SK-N-SH treated with all-trans-retinoic acid at 6 μM for 48 hours (cell line): Measurements from ENCODE around the gene GET4.

Experiments
- ATAC-seq: fragments of 200-7000 bp; cut with Tn5 transposase; 3 replicates; pipeline ENCODE4 v1.9.1; 2020; ENCODE audit warnings: mild to moderate bottlenecking, moderate library complexity
- ARNTL ChIP-seq: fragments of 450-650 bp; formaldehyde crosslinking; IDR thresholded peaks from 2 replicates; pipeline ENCODE4 v1.5.0; 2020; ENCODE audit warnings: low read depth, mild to moderate bottlenecking, moderate library complexity, borderline replicate concordance
- BACH2 ChIP-seq: fragments of 250-450 bp; sonication (Bioruptor Pico); IDR thresholded peaks from 2 replicates; pipeline ENCODE4 v1.9.0; 2021; ENCODE audit warnings: mild to moderate bottlenecking, borderline replicate concordance
- CREB5 ChIP-seq: fragments of 250-450 bp; sonication (Bioruptor Pico); IDR thresholded peaks from 2 replicates; pipeline ENCODE4 v1.5.1; 2020; ENCODE audit warnings: low read depth, mild to moderate bottlenecking, moderate library complexity
- ESRRG ChIP-seq: fragments of 250-450 bp; sonication (Bioruptor Pico); IDR thresholded peaks from 2 replicates; pipeline ENCODE4 v1.6.1; 2021; ENCODE audit warnings: mild to moderate bottlenecking
- GLIS3 ChIP-seq: fragments of 250-450 bp; sonication (Bioruptor Pico); IDR thresholded peaks from 2 replicates; pipeline ENCODE4 v1.5.0; 2020; ENCODE audit warnings: mild to moderate bottlenecking, moderate library complexity
- ISL1 ChIP-seq: fragments of 250-450 bp; sonication (Bioruptor Pico); IDR thresholded peaks from 2 replicates; pipeline ENCODE4 v2.1.2; 2022; ENCODE audit warnings: mild to moderate bottlenecking, moderate library complexity
- OSR1 ChIP-seq: fragments of 250-450 bp; sonication (Bioruptor Pico); IDR thresholded peaks from 2 replicates; pipeline ENCODE4 v1.8.0; 2022; ENCODE audit warnings: moderate library complexity, mild to moderate bottlenecking, inconsistent platforms
- PATZ1 ChIP-seq: fragments of 250-450 bp; sonication (Bioruptor Pico); IDR thresholded peaks from 2 replicates; pipeline ENCODE4 v1.8.0; 2020; ENCODE audit warnings: mild to moderate bottlenecking, moderate library complexity, borderline replicate concordance
- POU6F1 ChIP-seq: fragments of 250-450 bp; sonication (Bioruptor Pico); IDR thresholded peaks from 2 replicates; pipeline ENCODE4 v1.8.0; 2021; ENCODE audit warnings: low read depth, mild to moderate bottlenecking, moderate library complexity, borderline replicate concordance
- PPARA ChIP-seq: fragments of 250-450 bp; sonication (Bioruptor Pico); IDR thresholded peaks from 2 replicates; pipeline ENCODE4 v1.5.0; 2020; ENCODE audit warnings: mild to moderate bottlenecking, borderline replicate concordance
- RARB ChIP-seq: fragments of 250-450 bp; sonication (Bioruptor Pico); IDR thresholded peaks from 2 replicates; pipeline ENCODE4 v1.8.0; 2021; ENCODE audit warnings: mild to moderate bottlenecking, moderate library complexity
- SNAI2 ChIP-seq: fragments of 250-450 bp; sonication (Bioruptor Pico); IDR thresholded peaks from 2 replicates; pipeline ENCODE4 v1.5.0; 2020; ENCODE audit warnings: mild to moderate bottlenecking, moderate library complexity
- TCF4 ChIP-seq: fragments of 250-450 bp; sonication (Bioruptor Pico); IDR thresholded peaks from 2 replicates; pipeline ENCODE4 v1.8.0; 2021; ENCODE audit warnings: mild to moderate bottlenecking, moderate library complexity, borderline replicate concordance
- TOX ChIP-seq: fragments of 250-450 bp; sonication (Bioruptor Pico); IDR thresholded peaks from 2 replicates; pipeline ENCODE4 v1.8.0; 2021; ENCODE audit warnings: mild to moderate bottlenecking, moderate library complexity, borderline replicate concordance
- ZFP3 ChIP-seq: fragments of 250-450 bp; sonication (Bioruptor Pico); IDR thresholded peaks from 2 replicates; pipeline ENCODE4 v1.5.0; 2020; ENCODE audit warnings: mild to moderate bottlenecking, moderate library complexity
- ZFP30 ChIP-seq: fragments of 450-650 bp; formaldehyde crosslinking; IDR thresholded peaks from 2 replicates; pipeline ENCODE4 v1.5.0; 2022; ENCODE audit warnings: mild to moderate bottlenecking, moderate library complexity
- ZNF565 ChIP-seq: fragments of 450-650 bp; formaldehyde crosslinking; conservative IDR thresholded peaks from 2 replicates; pipeline ENCODE4 v1.5.0; 2020; ENCODE audit warnings: low read depth, mild to moderate bottlenecking, moderate library complexity
- ZNF70 ChIP-seq: fragments of 450-650 bp; formaldehyde crosslinking; IDR thresholded peaks from 2 replicates; pipeline ENCODE4 v1.5.0; 2020; ENCODE audit warnings: mild to moderate bottlenecking, moderate library complexity
- ZNF8 ChIP-seq: fragments of 450-650 bp; formaldehyde crosslinking; IDR thresholded peaks from 2 replicates; pipeline ENCODE4 v1.5.0; 2020; ENCODE audit warnings: mild to moderate bottlenecking, moderate library complexity
- TF ChIP-seq, protein P1 (sequence below): fragments of 250-450 bp; sonication (Bioruptor Pico); IDR thresholded peaks from 2 replicates; pipeline ENCODE4 v1.5.1; 2021; ENCODE audit warnings: mild to moderate bottlenecking, moderate library complexity
- TF ChIP-seq, protein P2 (sequence below): fragments of 250-450 bp; sonication (Bioruptor Pico); IDR thresholded peaks from 2 replicates; pipeline ENCODE4 v1.5.0; 2020; ENCODE audit warnings: mild to moderate bottlenecking, moderate library complexity

The GET4 gene

GRCh38 chr7:889025-889390, 12.7 kb downstream of the GET4 start (continued):
- TF ChIP-seq, protein P1, sequence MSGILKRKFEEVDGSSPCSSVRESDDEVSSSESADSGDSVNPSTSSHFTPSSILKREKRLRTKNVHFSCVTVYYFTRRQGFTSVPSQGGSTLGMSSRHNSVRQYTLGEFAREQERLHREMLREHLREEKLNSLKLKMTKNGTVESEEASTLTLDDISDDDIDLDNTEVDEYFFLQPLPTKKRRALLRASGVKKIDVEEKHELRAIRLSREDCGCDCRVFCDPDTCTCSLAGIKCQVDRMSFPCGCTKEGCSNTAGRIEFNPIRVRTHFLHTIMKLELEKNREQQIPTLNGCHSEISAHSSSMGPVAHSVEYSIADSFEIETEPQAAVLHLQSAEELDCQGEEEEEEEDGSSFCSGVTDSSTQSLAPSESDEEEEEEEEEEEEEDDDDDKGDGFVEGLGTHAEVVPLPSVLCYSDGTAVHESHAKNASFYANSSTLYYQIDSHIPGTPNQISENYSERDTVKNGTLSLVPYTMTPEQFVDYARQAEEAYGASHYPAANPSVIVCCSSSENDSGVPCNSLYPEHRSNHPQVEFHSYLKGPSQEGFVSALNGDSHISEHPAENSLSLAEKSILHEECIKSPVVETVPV (CRISPR knock-in tag), result no peak
- TF ChIP-seq BACH2, result no peak
- TF ChIP-seq ZFP30 (CRISPR knock-in tag), result no peak
- TF ChIP-seq PPARA (CRISPR knock-in tag), result no peak
- no peak for TF ChIP-seq RARB (CRISPR knock-in tag)
- TF ChIP-seq ARNTL (CRISPR knock-in tag), result no peak

GRCh38 chr7:889391-889790, 13.0 kb downstream of the GET4 start:
- TF ChIP-seq PATZ1 (no peak), TCF4 (CRISPR knock-in tag) (no peak), TOX (no peak), ZFP3 (CRISPR knock-in tag) (no peak), GLIS3 (CRISPR knock-in tag) (no peak), OSR1 (CRISPR knock-in tag) (no peak), ZFP30 (CRISPR knock-in tag) (no peak), ZNF70 (CRISPR knock-in tag) (no peak), RARB (CRISPR knock-in tag) (no peak), POU6F1 (no peak), ESRRG (CRISPR knock-in tag) (no peak), ZNF565 (CRISPR knock-in tag) (no peak)
- TF ChIP-seq, protein P1 (CRISPR knock-in tag), result no peak
- TF ChIP-seq, protein P2, sequence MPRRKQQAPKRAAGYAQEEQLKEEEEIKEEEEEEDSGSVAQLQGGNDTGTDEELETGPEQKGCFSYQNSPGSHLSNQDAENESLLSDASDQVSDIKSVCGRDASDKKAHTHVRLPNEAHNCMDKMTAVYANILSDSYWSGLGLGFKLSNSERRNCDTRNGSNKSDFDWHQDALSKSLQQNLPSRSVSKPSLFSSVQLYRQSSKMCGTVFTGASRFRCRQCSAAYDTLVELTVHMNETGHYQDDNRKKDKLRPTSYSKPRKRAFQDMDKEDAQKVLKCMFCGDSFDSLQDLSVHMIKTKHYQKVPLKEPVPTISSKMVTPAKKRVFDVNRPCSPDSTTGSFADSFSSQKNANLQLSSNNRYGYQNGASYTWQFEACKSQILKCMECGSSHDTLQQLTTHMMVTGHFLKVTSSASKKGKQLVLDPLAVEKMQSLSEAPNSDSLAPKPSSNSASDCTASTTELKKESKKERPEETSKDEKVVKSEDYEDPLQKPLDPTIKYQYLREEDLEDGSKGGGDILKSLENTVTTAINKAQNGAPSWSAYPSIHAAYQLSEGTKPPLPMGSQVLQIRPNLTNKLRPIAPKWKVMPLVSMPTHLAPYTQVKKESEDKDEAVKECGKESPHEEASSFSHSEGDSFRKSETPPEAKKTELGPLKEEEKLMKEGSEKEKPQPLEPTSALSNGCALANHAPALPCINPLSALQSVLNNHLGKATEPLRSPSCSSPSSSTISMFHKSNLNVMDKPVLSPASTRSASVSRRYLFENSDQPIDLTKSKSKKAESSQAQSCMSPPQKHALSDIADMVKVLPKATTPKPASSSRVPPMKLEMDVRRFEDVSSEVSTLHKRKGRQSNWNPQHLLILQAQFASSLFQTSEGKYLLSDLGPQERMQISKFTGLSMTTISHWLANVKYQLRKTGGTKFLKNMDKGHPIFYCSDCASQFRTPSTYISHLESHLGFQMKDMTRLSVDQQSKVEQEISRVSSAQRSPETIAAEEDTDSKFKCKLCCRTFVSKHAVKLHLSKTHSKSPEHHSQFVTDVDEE (CRISPR knock-in tag), result no peak
- ATAC-seq, result no peak

- no peak for ATAC-seq
- TF ChIP-seq ISL1 (CRISPR knock-in tag) (no peak), ZNF8 (CRISPR knock-in tag) (no peak), POU6F1 (no peak), ESRRG (CRISPR knock-in tag) (no peak), TOX (no peak), RARB (CRISPR knock-in tag) (no peak), TCF4 (CRISPR knock-in tag) (no peak), SNAI2 (CRISPR knock-in tag) (no peak), ZFP30 (CRISPR knock-in tag) (no peak), CREB5 (CRISPR knock-in tag) (no peak)
- TF ChIP-seq, protein P1 (CRISPR knock-in tag), result no peak
These were observed 14.5 kb downstream of the GET4 start for GRCh38 chr7:890868-891267.
